ENCODE measurements around the gene HEATR1.

Gene HEATR1

GRCh38 chr1:236558081-236558480, 46.2 kb downstream of the HEATR1 start:
- CTCF ChIA-PET = interaction anchor here (0.6 to 0.8 kb wide), 3 partner anchors 448 to 813 kb away, joined by 3 to 4 read pairs (median 3); no protein-coding TSS in a partner anchor
- TF ChIP-seq CTCF (tag by site-specific recombination; IDR thresholded peaks at IDR 0.05) = no peak
- no peak for TF ChIP-seq GLIS2 (tag by site-specific recombination; IDR thresholded peaks at IDR 0.05)
- TF ChIP-seq ZNF10 (tag by site-specific recombination; IDR thresholded peaks at IDR 0.05) = no peak
- TF ChIP-seq ZNF555 (tag by site-specific recombination; conservative IDR thresholded peaks at IDR 0.05) = no peak
- TF ChIP-seq, protein P1, sequence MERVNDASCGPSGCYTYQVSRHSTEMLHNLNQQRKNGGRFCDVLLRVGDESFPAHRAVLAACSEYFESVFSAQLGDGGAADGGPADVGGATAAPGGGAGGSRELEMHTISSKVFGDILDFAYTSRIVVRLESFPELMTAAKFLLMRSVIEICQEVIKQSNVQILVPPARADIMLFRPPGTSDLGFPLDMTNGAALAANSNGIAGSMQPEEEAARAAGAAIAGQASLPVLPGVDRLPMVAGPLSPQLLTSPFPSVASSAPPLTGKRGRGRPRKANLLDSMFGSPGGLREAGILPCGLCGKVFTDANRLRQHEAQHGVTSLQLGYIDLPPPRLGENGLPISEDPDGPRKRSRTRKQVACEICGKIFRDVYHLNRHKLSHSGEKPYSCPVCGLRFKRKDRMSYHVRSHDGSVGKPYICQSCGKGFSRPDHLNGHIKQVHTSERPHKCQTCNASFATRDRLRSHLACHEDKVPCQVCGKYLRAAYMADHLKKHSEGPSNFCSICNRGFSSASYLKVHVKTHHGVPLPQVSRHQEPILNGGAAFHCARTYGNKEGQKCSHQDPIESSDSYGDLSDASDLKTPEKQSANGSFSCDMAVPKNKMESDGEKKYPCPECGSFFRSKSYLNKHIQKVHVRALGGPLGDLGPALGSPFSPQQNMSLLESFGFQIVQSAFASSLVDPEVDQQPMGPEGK (tag by site-specific recombination; IDR thresholded peaks at IDR 0.05) = no peak
- no peak for TF ChIP-seq ZNF26 (tag by site-specific recombination; IDR thresholded peaks at IDR 0.05)
- no peak for TF ChIP-seq ZNF16 (tag by site-specific recombination; IDR thresholded peaks at IDR 0.05; ENCODE audit: low read depth)
- H3K4me3 ChIP-seq (ENCODE audit: low read depth, low read length) = no peak overlapping the region
- POLR2A ChIA-PET = no interaction called here
- H3K27ac ChIP-seq (ENCODE audit: extremely low read depth, low read depth, low read length) = no peak overlapping the region
- H3K9me3 ChIP-seq (ENCODE audit: control insufficient read depth, insufficient read depth, low read depth, low read length) = no peaks in the 10 kb centered on the region
- H3K4me1 ChIP-seq (ENCODE audit: control insufficient read depth, insufficient read depth, low read length) = no peaks in the 10 kb centered on the region
- H3K36me3 ChIP-seq (ENCODE audit: control insufficient read depth in 2 of 2, insufficient read depth in 1 of 2, low read length in 2 of 2) = peaks cover 68 to 96% of the 10 kb centered on the region in 2 experiments

GRCh38 chr1:236556606-236557005, 47.7 kb downstream of the HEATR1 start:
- peaks cover 73 to 96% of the 10 kb centered on the region in 2 experiments for H3K36me3 ChIP-seq (ENCODE audit: control insufficient read depth in 2 of 2, insufficient read depth in 1 of 2, low read length in 2 of 2)
- ChIA-PET POLR2A (no interaction called here), CTCF (no interaction called here)
- no peak for TF ChIP-seq GLI4 (tag by site-specific recombination; IDR thresholded peaks at IDR 0.05)
- no peak for TF ChIP-seq ZNF146 (tag by site-specific recombination; IDR thresholded peaks at IDR 0.05)
- no peak for TF ChIP-seq ZBTB1 (tag by site-specific recombination; IDR thresholded peaks at IDR 0.05)
- no peak for TF ChIP-seq ZNF677 (tag by site-specific recombination; IDR thresholded peaks at IDR 0.05)
- no peak for TF ChIP-seq ZNF510 (tag by site-specific recombination; IDR thresholded peaks at IDR 0.05; ENCODE audit: insufficient replicate concordance)
- TF ChIP-seq ELK4 (IDR thresholded peaks at IDR 0.05; ENCODE audit: borderline replicate concordance, low read depth, low read length) = no peak
- TF ChIP-seq GLI2 (tag by site-specific recombination; IDR thresholded peaks at IDR 0.05; ENCODE audit: borderline replicate concordance, low read depth) = no peak
- no peak for TF ChIP-seq ZNF843 (tag by site-specific recombination; IDR thresholded peaks at IDR 0.05)
- no peak for TF ChIP-seq ZFP69B (tag by site-specific recombination; IDR thresholded peaks at IDR 0.05)
- no peak for TF ChIP-seq ZNF560 (tag by site-specific recombination; IDR thresholded peaks at IDR 0.05; ENCODE audit: borderline replicate concordance)
- TF ChIP-seq ZNF175 (tag by site-specific recombination; IDR thresholded peaks at IDR 0.05) = no peak
- no peak for TF ChIP-seq ZNF280C (tag by site-specific recombination; IDR thresholded peaks at IDR 0.05)
- TF ChIP-seq ZNF837 (tag by site-specific recombination; IDR thresholded peaks at IDR 0.05) = no peak
- TF ChIP-seq ZNF24 (tag by site-specific recombination; IDR thresholded peaks at IDR 0.05) = no peak
- TF ChIP-seq CTCF (tag by site-specific recombination; IDR thresholded peaks at IDR 0.05) = no peak
- no peak for TF ChIP-seq PRDM1 (tag by site-specific recombination; IDR thresholded peaks at IDR 0.05)
- no peak for TF ChIP-seq ZNF350 (tag by site-specific recombination; IDR thresholded peaks at IDR 0.05)

More at GRCh38 chr1:236556606-236557005, 47.7 kb downstream of the HEATR1 start:
- no peak overlapping the region for H3K4me3 ChIP-seq (ENCODE audit: low read depth, low read length)
- no peak overlapping the region for H3K27ac ChIP-seq (ENCODE audit: extremely low read depth, low read depth, low read length)
- H3K4me1 ChIP-seq (ENCODE audit: control insufficient read depth, insufficient read depth, low read length) = no peaks in the 10 kb centered on the region
- no peaks in the 10 kb centered on the region for H3K9me3 ChIP-seq (ENCODE audit: control insufficient read depth, insufficient read depth, low read depth, low read length)

Data from HEK293 (cell line).